Subcutaneous abdominal adipose tissue (tissue), 5 donors: ENCODE results near the gene NEK4.
"Not testable (repeated sequence)": the region's sequence is repeated elsewhere in the genome, so short reads cannot be mapped to it uniquely, and the experiment has no call there.

Source experiments
- H3K27ac ChIP-seq: one replicate; pipeline ENCODE4 v1.7.0; 2013; ENCODE audit warnings: low read depth, mild to moderate bottlenecking, inconsistent platforms, low read length, moderate library complexity
- H3K27me3 ChIP-seq, 5 donors: one replicate each; pipeline ENCODE4 v1.7.0; 2013; ENCODE audit warnings: low read length in 5 of 5, inconsistent platforms in 1 of 5; ENCODE audit not compliant: control insufficient read depth in 5 of 5, insufficient read depth in 4 of 5
- H3K36me3 ChIP-seq, 5 donors: one replicate each; pipeline ENCODE4 v1.7.0; 2013; ENCODE audit warnings: low read length in 5 of 5; ENCODE audit not compliant: control insufficient read depth in 5 of 5, insufficient read depth in 5 of 5
- H3K4me1 ChIP-seq, 5 donors: one replicate each; pipeline ENCODE4 v1.7.0; 2013; ENCODE audit warnings: low read length in 5 of 5, mild to moderate bottlenecking in 3 of 5, moderate library complexity in 1 of 5; ENCODE audit not compliant: control insufficient read depth in 5 of 5, insufficient read depth in 5 of 5
- H3K4me3 ChIP-seq, 5 donors: one replicate each; pipeline ENCODE4 v1.7.0; 2013; ENCODE audit warnings: low read length in 5 of 5, low read depth in 1 of 5
- H3K9ac ChIP-seq, 5 donors: one replicate each; pipeline ENCODE4 v1.7.0; 2013; ENCODE audit warnings: low read length in 5 of 5, mild to moderate bottlenecking in 4 of 5, moderate library complexity in 3 of 5
- H3K9me3 ChIP-seq, 5 donors: one replicate each; pipeline ENCODE4 v1.7.0; 2013; ENCODE audit warnings: low read length in 5 of 5; ENCODE audit not compliant: control insufficient read depth in 5 of 5
- donor health status: healthy.
- donor health status: healthy.
- donor health status: healthy.
- donor health status: healthy.
- donor health status: healthy.

Gene NEK4

DNA sequence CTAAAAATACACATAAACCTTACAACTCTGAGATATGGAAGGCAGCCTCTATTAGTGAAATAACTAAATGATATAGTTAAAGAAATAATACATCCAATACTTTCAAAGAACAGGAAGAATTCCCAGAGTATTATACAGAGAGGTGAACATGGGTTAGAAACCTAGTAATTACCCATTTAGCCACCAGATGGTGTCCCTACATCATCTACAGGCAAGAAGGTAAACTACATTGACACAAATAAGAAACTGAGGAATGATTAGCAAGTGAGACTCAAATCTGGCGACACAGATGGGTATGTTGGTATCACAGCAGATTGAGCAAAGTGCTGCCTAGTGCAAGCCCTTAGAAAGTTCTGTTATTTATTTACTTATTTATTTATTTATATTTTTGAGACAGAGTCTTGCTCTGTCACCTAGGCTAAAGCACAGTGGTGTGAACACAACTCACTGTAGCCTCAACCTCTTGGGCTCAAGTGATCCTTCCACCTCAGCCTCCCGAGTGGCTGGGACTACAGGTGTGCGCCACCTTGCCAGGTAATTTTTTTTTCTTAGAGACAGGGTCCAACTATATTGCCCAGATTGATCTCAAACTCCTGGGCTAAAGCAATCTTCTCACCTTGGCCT, 28.2 kb downstream of the NEK4 start:
- Histone ChIP-seq H3K9me3 (no peaks in the 10 kb centered on the region), H3K4me1 (no peaks in the 10 kb centered on the region), H3K4me3 (no peak overlapping the region), H3K27ac (no peak overlapping the region), H3K27me3 (no peaks in the 10 kb centered on the region), H3K36me3 (peaks cover 26 to 85% (median 53%) of the 10 kb centered on the region in 5 donors), H3K9ac (no peak overlapping the region)

DNA sequence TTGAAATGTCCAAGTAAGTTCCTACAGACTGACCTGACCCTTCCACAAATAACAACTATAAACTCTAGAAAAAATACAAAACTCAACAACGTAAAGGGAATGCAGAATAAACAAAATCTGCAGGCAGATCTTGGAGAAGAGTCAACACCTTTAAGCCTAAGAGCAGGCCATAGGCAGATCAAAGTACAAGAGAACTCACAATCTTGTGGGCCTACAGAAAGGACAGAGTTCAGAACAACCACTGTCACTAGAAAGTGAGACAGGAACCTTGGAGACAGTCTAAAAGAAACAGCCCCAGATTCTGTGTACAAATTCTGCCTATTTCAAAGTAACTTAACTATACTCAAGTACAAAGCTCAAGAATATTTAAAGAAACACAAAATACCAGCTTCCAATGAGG, 31.0 kb downstream of the NEK4 start:
- Histone ChIP-seq H3K9ac (no peak overlapping the region), H3K9me3 (no peaks in the 10 kb centered on the region), H3K4me3 (no peak overlapping the region), H3K27me3 (no peaks in the 10 kb centered on the region), H3K27ac (no peak overlapping the region), H3K36me3 (peaks cover 26 to 81% (median 49%) of the 10 kb centered on the region in 5 donors), H3K4me1 (no peaks in the 10 kb centered on the region)

DNA sequence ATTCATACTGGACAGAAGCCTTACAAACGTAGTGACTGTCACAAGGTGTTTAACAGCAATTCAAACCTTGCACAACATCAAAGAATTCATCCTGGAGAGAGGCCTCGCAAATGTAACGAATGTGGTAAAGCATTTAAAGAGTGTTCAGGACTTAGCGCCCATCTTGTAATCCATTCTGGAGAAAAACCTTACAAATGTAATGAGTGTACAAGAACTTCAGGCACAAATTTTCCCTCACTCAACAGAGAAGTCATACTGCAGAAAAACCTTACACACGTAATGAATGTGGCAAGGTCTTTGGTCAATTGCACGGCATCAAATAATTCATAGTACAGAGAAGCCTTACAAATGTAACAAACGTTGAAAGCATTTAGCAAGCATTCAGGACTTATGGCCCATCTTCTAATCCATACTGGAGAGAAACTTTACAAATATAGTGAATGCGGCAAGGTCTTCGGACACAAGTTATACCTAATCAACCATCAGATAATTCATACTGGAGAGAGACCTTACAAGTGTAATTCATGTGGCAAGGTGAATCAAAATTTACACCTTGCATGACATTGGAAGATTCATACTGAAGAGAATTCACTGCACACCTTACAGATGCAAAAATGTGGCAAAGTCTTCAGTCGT, 37.4 kb downstream of the NEK4 start:
- Histone ChIP-seq H3K9ac (no peak overlapping the region), H3K9me3 (no peaks in the 10 kb centered on the region), H3K27me3 (no peaks in the 10 kb centered on the region), H3K4me3 (no peak overlapping the region), H3K27ac (no peak overlapping the region), H3K4me1 (no peaks in the 10 kb centered on the region), H3K36me3 (peaks cover 23 to 54% (median 29%) of the 10 kb centered on the region in 5 donors)

DNA sequence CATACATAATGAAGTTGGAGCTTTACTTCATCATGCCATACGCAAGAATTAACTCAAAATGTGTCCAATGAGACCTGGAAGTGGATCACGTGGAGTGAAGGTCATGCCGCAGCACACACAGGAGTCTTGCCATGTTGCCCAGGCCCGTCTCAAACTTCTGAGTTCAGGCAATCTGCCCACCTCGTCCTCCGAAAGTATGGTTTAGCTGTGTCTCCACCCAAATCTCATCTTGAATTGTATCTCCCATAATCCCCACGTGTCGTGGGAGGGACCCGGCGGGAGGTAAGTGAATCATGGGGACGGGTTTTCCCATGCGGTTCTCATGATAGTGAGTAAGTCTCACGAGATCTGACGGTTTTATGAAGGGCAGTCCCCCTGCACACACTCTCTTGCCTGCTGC, 39.1 kb downstream of the NEK4 start:
- Histone ChIP-seq H3K4me3 (no peak overlapping the region), H3K9me3 (no peaks in the 10 kb centered on the region), H3K27me3 (no peaks in the 10 kb centered on the region), H3K27ac (no peak overlapping the region), H3K4me1 (no peaks in the 10 kb centered on the region), H3K36me3 (peaks cover 19 to 39% (median 29%) of the 10 kb centered on the region in 5 donors), H3K9ac (no peak overlapping the region)

DNA sequence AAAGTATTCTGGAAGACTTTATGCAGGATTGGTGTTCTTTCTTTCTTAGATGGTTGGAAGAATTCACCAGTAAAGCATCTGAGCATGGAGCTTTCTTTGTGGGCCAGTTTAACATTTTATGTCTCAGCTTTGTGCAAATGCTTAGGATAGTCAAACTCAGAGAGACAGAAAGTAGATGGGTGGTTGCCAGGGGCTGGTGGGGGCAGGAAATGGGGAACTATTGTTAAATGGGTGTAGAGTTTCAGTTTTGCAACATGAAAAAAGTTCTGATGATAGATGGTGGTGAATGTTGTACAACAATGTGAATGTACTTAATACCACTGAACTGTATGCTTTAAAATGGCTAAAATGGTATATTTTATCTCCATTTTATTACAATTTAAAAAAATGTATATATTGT, 40.1 kb downstream of the NEK4 start:
- Histone ChIP-seq H3K4me3 (no peak overlapping the region), H3K27ac (no peak overlapping the region), H3K4me1 (no peaks in the 10 kb centered on the region), H3K9ac (no peak overlapping the region), H3K36me3 (peaks cover 17 to 31% (median 25%) of the 10 kb centered on the region in 5 donors), H3K27me3 (no peaks in the 10 kb centered on the region), H3K9me3 (no peaks in the 10 kb centered on the region)

DNA sequence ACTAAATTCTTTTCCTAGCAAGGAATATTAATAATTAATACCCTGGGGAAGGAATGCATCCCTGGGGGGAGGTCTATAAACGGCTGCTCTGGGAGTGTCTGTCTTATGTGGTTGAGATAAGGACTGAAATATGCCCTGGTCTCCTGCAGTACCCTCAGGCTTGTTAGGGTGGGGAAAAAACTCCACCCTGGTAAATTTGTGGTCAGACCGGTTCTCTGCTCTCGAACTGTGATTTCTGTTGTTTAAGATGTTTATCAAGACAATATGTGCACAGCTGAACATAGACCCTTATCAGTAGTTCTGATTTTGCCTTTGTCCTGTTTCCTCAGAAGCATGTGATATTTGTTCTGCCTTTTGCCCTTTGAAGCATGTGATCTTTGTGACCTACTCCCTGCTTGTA, 42.0 kb downstream of the NEK4 start:
- peaks cover 11 to 27% (median 18%) of the 10 kb centered on the region in 5 donors for H3K36me3 ChIP-seq
- H3K4me1 ChIP-seq, H3K4me3 ChIP-seq, H3K27ac ChIP-seq, H3K9me3 ChIP-seq, H3K27me3 ChIP-seq, H3K9ac ChIP-seq: not testable (repeated sequence)

DNA sequence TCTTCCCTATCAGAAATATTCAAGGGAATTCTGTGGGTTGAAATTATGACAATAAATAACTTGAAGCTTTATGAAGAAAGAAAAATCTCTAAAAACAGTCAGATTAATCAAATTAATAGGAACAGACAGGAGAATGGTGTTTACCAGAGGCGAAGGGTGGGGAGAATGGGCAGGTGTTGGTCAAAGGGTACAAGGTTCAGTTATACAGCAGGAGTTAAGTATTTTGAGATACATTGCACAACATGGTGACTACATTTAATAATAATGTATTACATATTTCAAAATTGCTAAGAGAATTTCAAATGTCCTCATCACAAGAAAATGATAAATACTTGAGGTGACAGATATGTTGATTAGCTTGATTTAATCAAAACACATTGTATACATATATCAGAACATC, 46.2 kb downstream of the NEK4 start:
- Histone ChIP-seq H3K27ac (no peak overlapping the region), H3K36me3 (peaks cover 0 to 3% (median 0%) of the 10 kb centered on the region in 5 donors), H3K9ac (no peak overlapping the region), H3K4me1 (peaks cover 0 to 4% (median 0%) of the 10 kb centered on the region in 5 donors), H3K27me3 (no peaks in the 10 kb centered on the region), H3K4me3 (no peak overlapping the region), H3K9me3 (no peaks in the 10 kb centered on the region)

DNA sequence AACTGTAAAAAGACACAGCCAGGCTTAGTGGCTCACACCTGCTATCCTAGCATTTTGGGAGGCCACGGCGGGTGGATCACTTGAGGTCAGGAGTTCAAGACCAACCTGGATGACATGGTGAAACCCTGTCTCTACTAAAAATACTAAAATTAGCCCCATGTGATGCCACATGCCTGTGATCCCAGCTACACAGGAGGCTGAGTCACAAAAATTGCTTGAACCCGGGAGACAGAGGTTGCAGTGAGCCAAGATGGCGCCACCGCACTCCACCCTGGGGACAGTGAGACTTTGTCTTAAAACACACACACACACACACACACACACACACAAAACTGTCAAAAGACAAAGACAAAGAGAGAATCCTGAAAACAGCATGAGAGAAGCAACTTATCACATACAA, 46.8 kb downstream of the NEK4 start:
- Histone ChIP-seq H3K4me1 (peaks cover 0 to 4% (median 0%) of the 10 kb centered on the region in 5 donors), H3K9me3 (no peaks in the 10 kb centered on the region), H3K27ac (no peak overlapping the region), H3K27me3 (no peaks in the 10 kb centered on the region), H3K36me3 (peaks cover 0 to 7% (median 2%) of the 10 kb centered on the region in 5 donors), H3K4me3 (no peak overlapping the region), H3K9ac (no peak overlapping the region)

DNA sequence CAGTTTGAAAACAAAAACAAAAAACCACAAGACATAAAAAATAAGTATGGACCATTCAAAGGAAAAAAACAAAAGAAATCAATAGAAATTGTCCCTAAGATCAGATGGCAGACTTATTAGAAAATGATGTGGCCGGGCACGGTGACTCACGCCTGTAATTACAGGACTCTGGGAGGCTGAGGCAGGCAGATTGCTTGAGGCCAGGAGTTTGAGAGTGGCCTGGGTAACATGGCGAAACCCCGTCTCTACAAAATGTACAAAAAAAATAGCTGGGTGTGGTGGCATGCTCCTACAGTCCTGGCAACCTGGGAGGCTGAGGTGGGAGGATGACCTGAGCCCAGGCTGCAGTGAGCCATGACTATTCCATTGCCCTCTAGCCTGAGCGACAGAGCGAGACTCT, 48.2 kb downstream of the NEK4 start:
- Histone ChIP-seq H3K4me1 (peaks cover 0 to 4% (median 0%) of the 10 kb centered on the region in 5 donors), H3K4me3 (no peak overlapping the region), H3K9me3 (no peaks in the 10 kb centered on the region), H3K9ac (no peak overlapping the region), H3K27ac (no peak overlapping the region), H3K27me3 (no peaks in the 10 kb centered on the region), H3K36me3 (peaks cover 0 to 12% (median 3%) of the 10 kb centered on the region in 5 donors)

DNA sequence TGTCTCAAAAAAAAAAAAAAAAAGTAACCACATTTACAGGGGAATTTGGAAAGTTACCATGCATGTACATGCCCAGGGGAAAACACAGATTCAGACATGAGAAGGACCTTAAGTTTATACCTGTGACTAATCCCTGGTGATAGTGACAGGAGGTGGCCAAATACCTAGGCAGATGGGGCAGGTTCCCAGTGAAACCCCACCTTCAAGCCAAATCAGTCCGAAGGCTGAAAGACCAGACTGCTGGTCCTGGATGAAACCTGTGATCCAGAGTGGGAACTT, 49.1 kb downstream of the NEK4 start:
- H3K9ac ChIP-seq: no peak overlapping the region
- no peaks in the 10 kb centered on the region for H3K9me3 ChIP-seq
- peaks cover 0 to 4% (median 0%) of the 10 kb centered on the region in 5 donors for H3K4me1 ChIP-seq
- no peak overlapping the region for H3K27ac ChIP-seq
- H3K27me3 ChIP-seq: no peaks in the 10 kb centered on the region
- H3K36me3 ChIP-seq: peaks cover 0 to 12% (median 3%) of the 10 kb centered on the region in 5 donors
- H3K4me3 ChIP-seq: no peak overlapping the region
